Measurements from ENCODE around the gene CTNNBIP1. TPM values are rescaled to one million over a fixed set of nuclear protein-coding genes. Genes with fewer than 3 reads are reported as not detected.

CTNNBIP1 gene
- total and polyA plus RNA-seq, 5 donors from 2014 or later, result 5.9 to 9.6 (median 9.3) TPM

DNA sequence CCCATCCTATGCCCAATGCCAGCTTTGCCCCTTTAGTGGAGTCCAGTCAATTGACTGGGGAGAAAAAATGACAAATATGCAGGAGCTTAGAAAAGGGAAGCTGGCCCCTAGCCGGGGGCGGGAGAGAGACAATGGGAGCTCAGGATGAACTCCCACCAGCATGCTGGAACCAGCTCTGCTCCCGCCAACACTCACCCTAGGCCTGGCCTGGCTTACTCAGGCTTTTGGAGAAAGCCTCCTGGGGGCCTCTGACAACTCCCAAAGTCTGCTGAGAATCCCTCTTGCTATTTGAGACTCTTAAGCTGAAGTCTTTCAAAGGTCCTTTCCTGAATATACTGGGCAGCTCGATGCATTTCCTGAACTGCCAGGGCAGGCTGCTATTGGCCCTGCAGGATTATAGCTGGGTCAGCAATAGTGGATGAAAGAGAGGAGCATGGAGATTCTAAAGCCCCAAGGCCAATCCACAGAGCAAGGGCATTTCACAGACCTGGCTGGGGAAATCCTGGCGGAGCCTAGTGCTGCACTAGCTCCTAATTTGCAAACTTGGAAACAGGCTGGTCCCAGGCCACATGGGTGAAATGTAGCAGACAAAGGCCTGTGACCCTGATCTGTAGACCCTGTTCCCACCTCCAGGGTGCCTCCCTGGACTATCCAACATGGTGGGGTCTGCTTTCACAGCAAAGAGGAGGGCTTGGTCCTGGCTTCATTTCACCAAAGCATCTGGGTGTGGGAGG, 50.6 kb downstream of the CTNNBIP1 start:
- Histone ChIP-seq H3K9me3 (ENCODE audit: control insufficient read depth in 2 of 2, low read length in 2 of 2) (no peaks in the 10 kb centered on the region), H3K27ac (ENCODE audit: insufficient read depth, low read length, poor library complexity, severe bottlenecking) (no peak overlapping the region), H3K4me3 (ENCODE audit: low read depth, low read length) (no peak overlapping the region), H3K36me3 (ENCODE audit: control insufficient read depth, insufficient read depth, low read length) (no peaks in the 10 kb centered on the region), H3K27me3 (ENCODE audit: control insufficient read depth, insufficient read depth, low read length) (no peaks in the 10 kb centered on the region), H3K4me1 (ENCODE audit: control insufficient read depth, insufficient read depth, low read length, poor library complexity, severe bottlenecking) (no peaks in the 10 kb centered on the region)
- Mint-ChIP-seq H3K9me3 (peaks cover 0 to 2% (median 0%) of the 10 kb centered on the region in 7 donors), H3K4me1 (peaks cover 0 to 5% (median 0%) of the 10 kb centered on the region in 4 donors), H3K27me3 (peaks cover 1% of the 10 kb centered on the region), H3K27ac (peak overlapping the region in 1 of 3 donors; percentile 15), H3K36me3 (peaks cover 17% of the 10 kb centered on the region), H3K4me3 (no peak overlapping the region)
- ATAC-seq (ENCODE audit: low read depth in 2 of 2) (no peak), DNase-seq (no peak)

DNA sequence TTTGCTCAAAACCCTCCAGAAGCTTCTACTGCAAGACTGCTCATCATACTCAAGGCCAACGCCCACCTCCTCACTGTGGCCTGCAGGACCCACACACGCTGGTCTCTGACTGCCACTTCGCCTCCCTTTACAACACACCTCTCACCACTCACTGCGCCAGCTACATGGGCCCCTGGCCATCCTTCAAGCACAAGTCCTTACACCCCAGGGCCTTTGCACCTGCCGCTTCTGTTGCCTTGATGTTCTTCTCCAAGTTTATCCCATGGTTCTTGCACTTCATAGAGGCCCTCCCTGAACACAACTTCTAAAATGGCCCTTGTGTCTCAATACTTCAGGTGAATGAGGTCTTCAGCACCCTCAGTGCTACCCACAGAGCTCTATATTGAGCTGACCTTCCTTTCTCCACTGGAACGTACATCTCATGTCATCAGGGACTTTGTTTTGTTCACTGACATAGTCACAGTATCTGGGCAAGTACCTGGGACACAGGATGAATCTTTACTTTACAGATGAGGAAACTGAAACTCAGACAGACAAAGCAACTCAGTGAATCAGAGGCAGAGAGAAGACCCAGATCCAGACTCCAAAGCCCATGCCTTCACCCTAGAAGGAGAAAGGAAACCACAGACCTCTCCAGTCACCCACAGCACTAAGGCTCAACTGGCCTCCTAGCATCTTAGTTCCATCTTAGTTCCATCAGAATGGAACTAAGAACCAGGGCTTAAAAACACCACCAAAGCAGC, 51.6 kb downstream of the CTNNBIP1 start:
- Histone ChIP-seq H3K4me3 (ENCODE audit: low read depth, low read length) (no peak overlapping the region), H3K4me1 (ENCODE audit: control insufficient read depth, insufficient read depth, low read length, poor library complexity, severe bottlenecking) (no peaks in the 10 kb centered on the region), H3K9me3 (ENCODE audit: control insufficient read depth in 2 of 2, low read length in 2 of 2) (peaks cover 2 to 10% of the 10 kb centered on the region in 2 experiments), H3K27me3 (ENCODE audit: control insufficient read depth, insufficient read depth, low read length) (no peaks in the 10 kb centered on the region), H3K36me3 (ENCODE audit: control insufficient read depth, insufficient read depth, low read length) (peaks cover 4% of the 10 kb centered on the region), H3K27ac (ENCODE audit: insufficient read depth, low read length, poor library complexity, severe bottlenecking) (no peak overlapping the region)
- H3K9me3 Mint-ChIP-seq, result peaks cover 0 to 6% (median 4%) of the 10 kb centered on the region in 7 donors
- H3K4me3 Mint-ChIP-seq, result no peak overlapping the region
- DNase-seq (no peak), ATAC-seq (ENCODE audit: low read depth in 2 of 2) (no peak)
- H3K27me3 Mint-ChIP-seq, result peaks cover 5% of the 10 kb centered on the region
- peak overlapping the region in 1 of 3 donors; percentile 56 for H3K27ac Mint-ChIP-seq
- peaks cover 0 to 5% (median 0%) of the 10 kb centered on the region in 4 donors for H3K4me1 Mint-ChIP-seq
- H3K36me3 Mint-ChIP-seq, result peaks cover 22% of the 10 kb centered on the region

DNA sequence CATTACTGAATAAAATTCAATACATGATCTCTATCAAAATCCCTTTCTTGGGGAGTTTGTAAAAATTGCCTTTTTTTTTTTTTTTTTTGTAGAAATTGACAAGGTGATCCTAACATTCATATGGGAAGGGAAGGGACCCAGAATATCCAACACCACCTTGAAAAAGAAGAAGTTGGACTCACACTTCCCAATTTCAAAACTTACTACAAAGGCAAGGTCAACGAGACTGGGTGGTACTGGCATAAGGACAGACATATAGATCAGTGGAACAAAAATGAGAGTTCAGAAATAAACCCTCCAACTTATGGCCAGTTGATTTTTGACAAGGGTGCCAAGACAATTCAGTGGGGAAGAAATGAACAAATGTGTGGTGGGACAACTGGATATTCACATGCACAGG, 54.9 kb downstream of the CTNNBIP1 start:
- H3K27ac Mint-ChIP-seq, result no peak overlapping the region
- Histone ChIP-seq H3K27me3 (ENCODE audit: control insufficient read depth, insufficient read depth, low read length) (no peaks in the 10 kb centered on the region), H3K4me3 (ENCODE audit: low read depth, low read length) (no peak overlapping the region), H3K36me3 (ENCODE audit: control insufficient read depth, insufficient read depth, low read length) (peaks cover 4% of the 10 kb centered on the region), H3K4me1 (ENCODE audit: control insufficient read depth, insufficient read depth, low read length, poor library complexity, severe bottlenecking) (no peaks in the 10 kb centered on the region), H3K27ac (ENCODE audit: insufficient read depth, low read length, poor library complexity, severe bottlenecking) (no peak overlapping the region), H3K9me3 (ENCODE audit: control insufficient read depth in 2 of 2, low read length in 2 of 2) (peaks cover 2 to 10% of the 10 kb centered on the region in 2 experiments)
- H3K4me1 Mint-ChIP-seq, result peaks cover 0 to 7% (median under 1%) of the 10 kb centered on the region in 4 donors
- no peak for ATAC-seq (ENCODE audit: low read depth in 2 of 2)
- peaks cover 0 to 7% (median 4%) of the 10 kb centered on the region in 7 donors for H3K9me3 Mint-ChIP-seq
- H3K36me3 Mint-ChIP-seq, result peaks cover 19% of the 10 kb centered on the region
- H3K4me3 Mint-ChIP-seq, result no peak overlapping the region
- H3K27me3 Mint-ChIP-seq, result peaks cover 5% of the 10 kb centered on the region
- DNase-seq, result no peak

DNA sequence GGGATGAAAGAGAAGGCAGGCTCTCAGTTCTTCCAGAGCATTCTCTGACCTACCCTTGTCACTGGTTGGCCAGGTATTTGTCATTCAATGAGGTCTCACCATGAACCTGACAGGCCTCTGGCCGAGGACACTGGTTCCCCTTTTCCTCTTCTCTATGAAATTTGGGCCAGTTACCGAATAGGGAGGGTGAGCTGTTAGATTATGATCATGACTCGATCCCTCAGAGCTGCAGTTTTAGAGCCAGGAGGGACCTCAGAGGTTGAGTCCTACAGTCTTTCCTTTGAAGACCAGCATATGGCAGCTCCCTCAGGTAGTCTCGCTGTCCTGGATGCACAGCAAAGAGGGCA, 56.8 kb downstream of the CTNNBIP1 start:
- H3K27ac ChIP-seq (ENCODE audit: insufficient read depth, low read length, poor library complexity, severe bottlenecking), result no peak overlapping the region
- Mint-ChIP-seq H3K36me3 (peaks cover 15% of the 10 kb centered on the region), H3K9me3 (peaks cover 0 to 7% (median 4%) of the 10 kb centered on the region in 7 donors), H3K27me3 (peaks cover 5% of the 10 kb centered on the region), H3K4me1 (peaks cover 0 to 7% (median under 1%) of the 10 kb centered on the region in 4 donors), H3K4me3 (no peak overlapping the region), H3K27ac (peak overlapping the region in 1 of 3 donors; percentile 52)
- DNase-seq, result no peak
- no peak for ATAC-seq (ENCODE audit: low read depth in 2 of 2)
- peaks cover 2 to 10% of the 10 kb centered on the region in 2 experiments for H3K9me3 ChIP-seq (ENCODE audit: control insufficient read depth in 2 of 2, low read length in 2 of 2)
- H3K36me3 ChIP-seq (ENCODE audit: control insufficient read depth, insufficient read depth, low read length), result peaks cover 4% of the 10 kb centered on the region
- no peak overlapping the region for H3K4me3 ChIP-seq (ENCODE audit: low read depth, low read length)
- H3K27me3 ChIP-seq (ENCODE audit: control insufficient read depth, insufficient read depth, low read length), result no peaks in the 10 kb centered on the region
- no peaks in the 10 kb centered on the region for H3K4me1 ChIP-seq (ENCODE audit: control insufficient read depth, insufficient read depth, low read length, poor library complexity, severe bottlenecking)

DNA sequence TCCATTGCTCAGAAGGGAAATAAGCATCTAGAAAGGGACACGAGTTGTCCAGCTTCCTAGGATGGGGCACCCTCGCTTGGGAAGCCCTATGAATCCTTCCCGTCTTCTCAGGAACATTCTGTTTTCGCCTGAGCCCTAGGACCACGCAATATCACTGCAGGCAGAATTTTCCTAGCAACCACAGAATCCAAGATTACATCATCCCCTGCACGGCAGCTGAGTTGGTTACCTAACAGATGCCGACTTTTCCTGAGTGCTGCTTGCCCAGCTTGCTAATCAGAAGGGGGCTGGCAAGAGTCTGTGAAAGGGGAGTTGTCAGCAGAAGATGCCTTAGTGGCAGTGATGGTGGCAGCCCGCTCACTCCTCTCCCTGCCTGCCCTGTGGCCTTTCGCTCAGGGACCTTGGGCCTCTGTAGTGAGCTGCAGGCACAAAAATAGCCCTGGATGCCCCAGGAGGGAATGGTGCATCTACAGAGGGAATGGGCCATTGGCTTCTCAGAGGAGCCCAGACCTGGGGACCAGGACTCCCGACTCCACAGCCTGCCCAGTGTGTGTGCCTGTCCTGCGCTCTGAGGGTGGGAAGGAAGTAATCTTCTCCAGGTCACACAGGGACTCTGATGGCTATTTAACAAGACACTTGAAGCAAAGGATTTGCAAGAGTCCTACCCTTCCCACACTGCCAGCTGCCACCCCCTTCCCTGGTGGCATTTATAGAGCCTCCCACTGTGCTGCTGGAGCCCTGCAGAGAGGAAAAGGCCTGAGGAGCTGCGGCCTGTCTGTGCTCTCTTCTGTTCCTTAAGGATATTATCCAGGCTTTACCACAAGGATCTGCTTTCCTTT, 57.4 kb downstream of the CTNNBIP1 start:
- peaks cover 0 to 7% (median 4%) of the 10 kb centered on the region in 7 donors for H3K9me3 Mint-ChIP-seq
- Histone ChIP-seq H3K9me3 (ENCODE audit: control insufficient read depth in 2 of 2, low read length in 2 of 2) (peaks cover 2 to 10% of the 10 kb centered on the region in 2 experiments), H3K4me3 (ENCODE audit: low read depth, low read length) (no peak overlapping the region), H3K36me3 (ENCODE audit: control insufficient read depth, insufficient read depth, low read length) (peaks cover 4% of the 10 kb centered on the region), H3K27ac (ENCODE audit: insufficient read depth, low read length, poor library complexity, severe bottlenecking) (no peak overlapping the region), H3K4me1 (ENCODE audit: control insufficient read depth, insufficient read depth, low read length, poor library complexity, severe bottlenecking) (no peaks in the 10 kb centered on the region), H3K27me3 (ENCODE audit: control insufficient read depth, insufficient read depth, low read length) (no peaks in the 10 kb centered on the region)
- peaks cover 9% of the 10 kb centered on the region for H3K36me3 Mint-ChIP-seq
- ATAC-seq (ENCODE audit: low read depth in 2 of 2) (no peak), DNase-seq (no peak)
- peaks cover 0 to 5% (median under 1%) of the 10 kb centered on the region in 4 donors for H3K4me1 Mint-ChIP-seq
- H3K27me3 Mint-ChIP-seq, result peaks cover 5% of the 10 kb centered on the region
- no peak overlapping the region for H3K4me3 Mint-ChIP-seq
- no peak overlapping the region for H3K27ac Mint-ChIP-seq

DNA sequence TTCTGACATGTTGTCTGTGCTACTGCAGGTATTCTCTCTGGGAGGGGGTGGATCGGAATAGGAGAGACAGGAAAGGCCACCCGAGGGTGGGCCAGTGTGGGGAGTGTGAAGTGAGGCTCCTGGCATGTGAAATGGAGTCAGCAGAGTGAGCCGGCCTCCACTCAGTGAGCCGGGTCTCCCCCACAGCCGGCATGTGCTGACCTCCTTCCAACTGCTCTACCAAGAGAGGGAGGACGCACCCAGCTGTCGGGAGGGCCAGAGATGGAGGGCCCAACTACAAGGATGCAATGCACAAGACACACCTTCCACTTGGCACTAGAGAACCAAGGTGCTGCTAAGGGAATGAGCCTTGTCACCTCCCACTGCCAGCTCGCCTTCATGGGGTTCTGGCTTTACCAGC, 58.1 kb downstream of the CTNNBIP1 start:
- peaks cover 0 to 7% (median 4%) of the 10 kb centered on the region in 7 donors for H3K9me3 Mint-ChIP-seq
- no peak overlapping the region for H3K4me3 Mint-ChIP-seq
- no peak for DNase-seq
- Histone ChIP-seq H3K4me1 (ENCODE audit: control insufficient read depth, insufficient read depth, low read length, poor library complexity, severe bottlenecking) (no peaks in the 10 kb centered on the region), H3K27ac (ENCODE audit: insufficient read depth, low read length, poor library complexity, severe bottlenecking) (no peak overlapping the region), H3K27me3 (ENCODE audit: control insufficient read depth, insufficient read depth, low read length) (no peaks in the 10 kb centered on the region), H3K4me3 (ENCODE audit: low read depth, low read length) (no peak overlapping the region), H3K9me3 (ENCODE audit: control insufficient read depth in 2 of 2, low read length in 2 of 2) (peaks cover 2 to 10% of the 10 kb centered on the region in 2 experiments), H3K36me3 (ENCODE audit: control insufficient read depth, insufficient read depth, low read length) (peaks cover 4% of the 10 kb centered on the region)
- peaks cover 5% of the 10 kb centered on the region for H3K27me3 Mint-ChIP-seq
- H3K4me1 Mint-ChIP-seq, result peaks cover 0 to 5% (median under 1%) of the 10 kb centered on the region in 4 donors
- no peak overlapping the region for H3K27ac Mint-ChIP-seq
- peaks cover 9% of the 10 kb centered on the region for H3K36me3 Mint-ChIP-seq
- ATAC-seq (ENCODE audit: low read depth in 2 of 2), result no peak

DNA sequence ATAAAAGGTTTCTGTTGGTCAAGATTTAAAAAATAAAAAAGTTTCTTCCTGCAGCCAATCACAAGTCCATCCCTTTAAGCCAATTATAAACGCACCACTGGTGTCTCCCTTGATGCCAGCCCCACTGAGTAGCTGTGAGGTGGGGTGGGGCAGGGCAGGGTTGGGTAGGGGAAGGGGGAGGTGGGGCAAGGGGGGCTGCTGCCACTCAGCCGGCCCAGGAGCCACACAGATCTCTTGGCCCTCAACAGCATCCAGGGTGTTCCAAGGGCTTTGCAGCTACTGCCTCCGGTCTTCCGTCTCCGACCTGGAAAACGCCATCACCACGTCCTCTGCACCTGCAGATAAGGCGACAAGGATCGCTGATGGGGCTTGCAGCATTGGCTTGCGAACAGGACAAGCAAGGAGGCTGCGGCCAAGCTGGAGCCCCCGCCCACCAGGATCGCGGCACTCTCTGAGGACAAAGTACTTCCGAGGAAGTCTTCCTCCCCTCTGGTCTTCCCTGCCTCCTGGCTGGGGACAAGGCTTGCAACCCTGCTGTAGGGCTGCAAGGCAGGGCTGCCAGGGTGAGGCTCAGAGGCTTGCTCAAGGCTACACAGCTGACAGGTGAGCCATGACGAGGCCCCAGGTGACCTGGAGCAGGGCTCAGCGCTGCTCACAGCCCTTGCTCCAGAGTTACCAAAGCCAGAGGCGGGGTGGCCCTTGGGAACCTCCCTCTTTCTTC, 59.5 kb downstream of the CTNNBIP1 start:
- Histone ChIP-seq H3K9me3 (ENCODE audit: control insufficient read depth in 2 of 2, low read length in 2 of 2) (peaks cover 2 to 10% of the 10 kb centered on the region in 2 experiments), H3K4me3 (ENCODE audit: low read depth, low read length) (no peak overlapping the region), H3K27ac (ENCODE audit: insufficient read depth, low read length, poor library complexity, severe bottlenecking) (no peak overlapping the region), H3K36me3 (ENCODE audit: control insufficient read depth, insufficient read depth, low read length) (peaks cover 4% of the 10 kb centered on the region), H3K27me3 (ENCODE audit: control insufficient read depth, insufficient read depth, low read length) (no peaks in the 10 kb centered on the region), H3K4me1 (ENCODE audit: control insufficient read depth, insufficient read depth, low read length, poor library complexity, severe bottlenecking) (no peaks in the 10 kb centered on the region)
- ATAC-seq (ENCODE audit: low read depth in 2 of 2) (peak in 1 of 2 donors; percentile 25), DNase-seq (peak in 1 of 3 donors; percentile 10)
- H3K4me1 Mint-ChIP-seq, result peaks cover 0 to 5% (median under 1%) of the 10 kb centered on the region in 4 donors
- H3K9me3 Mint-ChIP-seq, result peaks cover 0 to 7% (median 4%) of the 10 kb centered on the region in 7 donors
- H3K36me3 Mint-ChIP-seq, result peaks cover 9% of the 10 kb centered on the region
- H3K27me3 Mint-ChIP-seq, result peaks cover 5% of the 10 kb centered on the region
- peak overlapping the region in 1 of 3 donors; percentile 43 for H3K27ac Mint-ChIP-seq
- H3K4me3 Mint-ChIP-seq, result peak overlapping the region in 2 of 4 donors; percentile 66 to 76

Data from CD4-positive, CD25-positive, alpha-beta regulatory T cell (primary cell).